Dedifferentiated amniotic fluid mesenchymal stem cell (primary cell): ENCODE measurements around the gene AGAP1.

Experiments used
- DNase-seq: peaks from one replicate; pipeline ENCODE4 v3.0.0-alpha.2; 2016; ENCODE audit errors: extremely low spot score

The AGAP1 gene

GRCh38 chr2:235917506-235917905, 423.7 kb downstream of the AGAP1 start:
- DNase-seq, result no peak

DNA sequence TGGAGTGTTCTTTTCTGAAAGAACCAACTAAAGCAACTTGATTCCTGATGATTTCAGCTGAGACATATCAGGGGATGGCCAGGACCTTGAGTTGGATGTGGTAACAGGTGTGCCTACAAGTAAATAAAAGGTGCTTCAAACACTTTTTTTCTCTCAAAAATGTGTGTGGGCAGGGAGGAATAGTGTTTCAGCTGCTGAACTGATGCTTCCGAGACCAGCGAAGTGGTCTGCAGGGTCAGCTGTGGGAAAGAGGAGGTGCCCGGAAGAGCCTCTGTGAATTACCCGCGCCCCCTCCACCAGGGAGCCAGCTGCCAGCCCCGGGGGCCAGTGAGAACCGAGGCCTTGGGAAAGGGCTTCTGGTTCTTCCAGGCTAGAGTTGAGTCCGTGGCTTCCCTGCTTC, 425.0 kb downstream of the AGAP1 start:
- DNase-seq, result no peak

- no peak for DNase-seq
These were observed 426.5 kb downstream of the AGAP1 start for GRCh38 chr2:235920216-235920865.

- no peak for DNase-seq
These were observed 427.8 kb downstream of the AGAP1 start for GRCh38 chr2:235921508-235922191.

- DNase-seq, result no peak
These were observed 429.0 kb downstream of the AGAP1 start for GRCh38 chr2:235922839-235923238.

- DNase-seq, result no peak
These were observed 430.2 kb downstream of the AGAP1 start for GRCh38 chr2:235923859-235924674.

- DNase-seq, result no peak
These were observed 430.8 kb downstream of the AGAP1 start for GRCh38 chr2:235924675-235925063.

- no peak for DNase-seq
These were observed 431.5 kb downstream of the AGAP1 start for GRCh38 chr2:235925250-235925919.

GRCh38 chr2:235926229-235926628, 432.4 kb downstream of the AGAP1 start:
- no peak for DNase-seq

DNA sequence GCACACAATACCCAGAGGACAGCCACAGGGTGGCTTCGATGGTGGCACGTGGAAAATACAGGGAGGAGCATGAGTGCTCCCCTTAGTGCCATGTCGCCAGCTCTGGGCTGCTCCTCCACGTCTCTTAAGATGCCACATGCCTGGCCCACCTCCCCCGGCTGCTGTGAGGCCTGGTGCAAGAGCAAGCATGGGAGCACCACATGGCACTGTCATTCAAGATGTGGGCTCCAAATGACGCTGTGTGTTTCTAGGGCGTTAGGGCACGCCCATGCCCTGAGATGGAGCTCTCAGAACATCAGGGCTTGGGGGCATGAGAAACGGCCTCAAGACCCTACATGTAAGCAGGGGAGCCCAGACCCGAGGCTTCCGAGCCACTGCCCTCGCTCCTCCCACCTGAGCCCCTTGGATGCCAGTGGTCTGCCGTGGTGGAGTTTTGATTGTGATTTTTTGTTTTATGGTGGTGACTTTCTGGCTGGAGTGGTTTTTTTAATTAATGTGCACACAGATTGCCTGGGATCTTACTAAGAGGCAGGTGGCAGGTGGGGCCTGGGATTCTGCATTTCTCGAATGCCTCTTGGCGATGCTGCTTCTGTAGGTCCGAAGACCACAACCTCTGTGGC, 435.0 kb downstream of the AGAP1 start:
- DNase-seq, result no peak

DNA sequence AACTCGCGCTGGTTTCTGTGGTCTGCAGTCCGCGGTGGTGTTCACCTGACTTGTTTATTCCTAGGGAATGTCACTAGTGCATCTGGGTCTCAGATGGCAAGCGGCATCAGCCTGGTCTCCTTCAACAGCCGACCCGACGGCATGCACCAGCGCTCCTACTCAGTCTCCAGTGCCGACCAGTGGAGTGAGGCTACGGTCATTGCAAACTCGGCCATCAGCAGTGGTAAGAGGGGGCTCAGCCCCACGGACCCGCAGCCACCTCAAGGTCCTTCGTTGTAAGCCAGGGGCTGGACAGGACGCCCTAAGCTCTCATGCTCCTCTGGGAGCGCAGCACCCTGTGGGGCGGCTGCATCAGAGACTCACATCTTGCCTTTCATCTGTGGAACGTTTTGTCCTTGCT, 436.9 kb downstream of the AGAP1 start:
- DNase-seq, result no peak

- no peak for DNase-seq
These were observed 437.8 kb downstream of the AGAP1 start for GRCh38 chr2:235931676-235932075.

DNA sequence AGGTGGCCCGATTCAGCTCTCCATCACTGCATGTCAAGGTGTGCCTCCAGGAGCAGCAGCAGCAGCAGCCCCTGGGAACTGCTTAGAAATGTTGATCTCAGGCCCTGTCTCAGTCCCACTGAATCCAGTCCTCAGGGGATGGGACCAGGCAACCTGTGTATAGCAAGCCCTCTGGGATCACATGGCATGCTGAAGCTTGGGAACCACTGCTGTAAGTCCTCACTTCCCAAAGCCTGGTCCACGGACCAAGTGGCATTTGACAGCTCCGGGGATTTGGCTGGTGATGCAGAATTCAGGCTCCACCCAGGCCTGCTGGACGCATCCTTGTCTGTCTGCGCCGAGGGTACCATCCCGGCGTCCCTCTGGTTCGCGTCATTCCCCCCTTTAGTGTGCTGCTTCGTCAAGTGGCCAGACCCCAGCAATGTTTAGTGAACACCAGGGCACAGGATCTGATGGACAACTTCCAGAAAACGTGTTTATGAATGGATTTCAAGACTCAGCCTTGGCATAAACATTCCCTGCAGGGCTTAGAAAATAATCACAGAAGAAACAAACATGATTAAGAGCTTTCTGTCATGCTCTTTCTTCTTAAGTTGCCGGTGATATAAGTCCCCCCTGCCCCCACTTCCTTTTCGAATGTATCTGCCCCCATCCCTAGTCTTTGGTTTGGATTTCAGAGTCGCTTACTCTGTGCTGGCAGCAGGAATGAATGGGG, 440.4 kb downstream of the AGAP1 start:
- DNase-seq, result no peak

- DNase-seq, result no peak
These were observed 441.1 kb downstream of the AGAP1 start for GRCh38 chr2:235934774-235935484.

GRCh38 chr2:235935773-235936172, 441.9 kb downstream of the AGAP1 start:
- no peak for DNase-seq

DNA sequence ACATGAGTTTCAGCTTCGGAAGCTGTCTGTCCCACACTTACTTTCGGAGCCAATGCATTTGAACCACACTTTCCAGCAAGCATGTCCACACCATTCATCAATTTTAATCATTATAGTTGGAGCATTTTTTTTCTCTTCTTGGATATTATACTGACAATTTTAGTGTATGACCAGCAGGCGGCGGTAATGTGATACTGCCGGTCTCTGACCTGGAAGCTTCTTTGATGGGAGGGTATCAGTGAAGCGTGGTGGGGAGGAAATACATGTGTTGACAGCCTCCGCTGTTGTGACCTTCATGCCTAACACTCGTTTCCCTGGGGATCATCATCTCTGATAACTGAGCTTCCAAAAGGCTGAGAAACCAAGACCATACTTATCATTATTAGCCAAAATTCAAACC, 442.6 kb downstream of the AGAP1 start:
- DNase-seq, result no peak

GRCh38 chr2:235937087-235937486, 443.2 kb downstream of the AGAP1 start:
- no peak for DNase-seq

DNA sequence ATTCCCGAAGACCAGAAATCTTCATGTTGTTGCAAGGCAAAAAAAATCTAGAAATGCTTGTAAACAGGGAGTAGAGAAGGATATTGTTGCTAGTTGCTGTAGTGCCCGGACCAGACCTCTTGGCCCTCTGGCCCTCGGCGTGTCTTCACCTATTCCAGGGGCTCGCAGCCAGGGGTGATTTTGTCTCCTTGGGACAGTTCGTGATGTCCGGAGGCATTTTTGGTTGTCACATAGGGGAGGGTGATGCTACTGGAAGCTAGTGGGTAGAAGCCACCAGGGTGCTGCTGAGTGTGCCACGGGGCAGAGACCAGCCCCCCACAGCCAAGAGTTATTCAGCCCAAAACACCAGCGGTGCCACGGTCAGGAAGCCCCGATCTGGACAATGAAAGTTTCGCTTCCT, 443.7 kb downstream of the AGAP1 start:
- no peak for DNase-seq

DNA sequence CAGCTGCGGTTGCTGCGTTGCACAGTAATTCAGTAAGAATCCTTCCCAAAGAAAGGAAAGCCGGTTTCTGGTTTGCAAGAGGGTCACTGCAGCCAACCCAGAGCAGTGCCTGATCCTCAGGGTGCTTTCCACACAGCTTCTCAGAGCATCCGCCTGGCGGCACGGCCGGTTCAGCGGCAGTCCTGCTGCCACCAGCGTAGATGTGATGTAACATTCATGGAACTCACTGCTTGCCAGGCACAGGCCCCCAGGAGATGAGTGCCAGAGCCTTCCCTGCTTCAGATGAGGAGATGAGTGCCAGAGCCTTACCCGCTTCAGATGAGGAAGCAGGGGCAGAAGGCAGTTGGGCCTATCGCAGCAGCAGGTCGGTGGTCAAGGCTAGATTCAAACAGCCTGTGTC, 444.1 kb downstream of the AGAP1 start:
- DNase-seq, result no peak

- no peak for DNase-seq
These were observed 444.8 kb downstream of the AGAP1 start for GRCh38 chr2:235938611-235939010.

- no peak for DNase-seq
These were observed 445.6 kb downstream of the AGAP1 start for GRCh38 chr2:235939471-235939870.
